Endodermal cell (in vitro differentiated cells): ENCODE data around the gene CWC22. TPM values are rescaled to one million over a fixed set of nuclear protein-coding genes. Genes with fewer than 3 reads are reported as not detected.

Source experiments
- DNase-seq: peaks from one replicate; pipeline ENCODE4 v3.0.0-alpha.2; 2017
- H3K27ac ChIP-seq: 2 replicates; pipeline ENCODE4 v1.5.1; 2013; ENCODE audit warnings: mild to moderate bottlenecking, low read depth, low read length, moderate library complexity
- H3K27me3 ChIP-seq: 2 replicates; pipeline ENCODE4 v1.6.1; 2013; ENCODE audit warnings: mild to moderate bottlenecking, low read length, moderate library complexity; ENCODE audit not compliant: insufficient read depth, control insufficient read depth, poor library complexity, severe bottlenecking
- H3K36me3 ChIP-seq: 2 replicates; pipeline ENCODE4 v1.7.0; 2013; ENCODE audit warnings: mild to moderate bottlenecking, low read length, moderate library complexity; ENCODE audit not compliant: control insufficient read depth, insufficient read depth
- H3K4me1 ChIP-seq: one replicate; pipeline ENCODE4 v1.7.0; 2013; ENCODE audit warnings: low read length; ENCODE audit not compliant: control insufficient read depth, insufficient read depth
- H3K4me3 ChIP-seq: 2 replicates; pipeline ENCODE4 v1.5.1; 2013; ENCODE audit warnings: mild to moderate bottlenecking, low read length, moderate library complexity
- H3K9ac ChIP-seq: 2 replicates; pipeline ENCODE4 v1.6.1; 2013; ENCODE audit warnings: mild to moderate bottlenecking, low read length, moderate library complexity; ENCODE audit not compliant: poor library complexity, severe bottlenecking; ENCODE audit errors: extremely low read depth
- H3K9me3 ChIP-seq: 2 replicates; pipeline ENCODE4 v1.6.1; 2013; ENCODE audit warnings: mild to moderate bottlenecking, low read length, moderate library complexity; ENCODE audit not compliant: control insufficient read depth
- H3K27ac Mint-ChIP-seq: 2 replicates; pipeline ENCODE4 v1.8.0; 2020; ENCODE audit warnings: mixed read lengths
- H3K27me3 Mint-ChIP-seq: 2 replicates; pipeline ENCODE4 v1.8.0; 2021; ENCODE audit warnings: mild to moderate bottlenecking, mixed read lengths; ENCODE audit not compliant: insufficient read depth
- H3K36me3 Mint-ChIP-seq: 2 replicates; pipeline ENCODE4 v1.8.0; 2020; ENCODE audit warnings: low read depth, mixed read lengths
- H3K4me1 Mint-ChIP-seq: 2 replicates; pipeline ENCODE4 v1.8.0; 2020; ENCODE audit warnings: mixed read lengths
- H3K4me3 Mint-ChIP-seq: 2 replicates; pipeline ENCODE4 v1.8.0; 2020; ENCODE audit warnings: mild to moderate bottlenecking, moderate library complexity, mixed read lengths
- H3K9me3 Mint-ChIP-seq: 2 replicates; pipeline ENCODE4 v1.8.0; 2020; ENCODE audit warnings: mild to moderate bottlenecking, mixed read lengths
- WGBS, 2 experiments: methylation state at CpG; one replicate each; pipeline versions ENCODE4 v1.1.5 to v1.1.7; 2013; ENCODE audit warnings: missing lambda C conversion rate in 2 of 2, mixed read lengths in 1 of 2; ENCODE audit not compliant: insufficient coverage in 1 of 2, insufficient read length in 1 of 2; 5-methylcytosine and 5-hydroxymethylcytosine counted together
- total RNA-seq, 2 donors: library from RNA; stranded (reverse); fragmentation: NEBNext Ultra II Directional in 1 of 2; extraction: Animal tissue kit (Norgen Biotek cat#: 25700) in 1 of 2; gene quantifications; 2 replicates in 1 of 2; 3 replicates in 1 of 2; pipeline ENCODE4 v1.2.1, GENCODE V29; 2021
- TF ChIP-seq, protein P1 (sequence below): fragments of 200-600 bp; sonication (generic); conservative IDR thresholded peaks from 2 replicates; pipeline ENCODE4 v1.5.0; 2021; ENCODE audit warnings: antibody characterized with exemption, mild to moderate bottlenecking

Gene CWC22
- total RNA-seq, 2 donors from 2014 or later, result 33.4 to 43.5 TPM

DNA sequence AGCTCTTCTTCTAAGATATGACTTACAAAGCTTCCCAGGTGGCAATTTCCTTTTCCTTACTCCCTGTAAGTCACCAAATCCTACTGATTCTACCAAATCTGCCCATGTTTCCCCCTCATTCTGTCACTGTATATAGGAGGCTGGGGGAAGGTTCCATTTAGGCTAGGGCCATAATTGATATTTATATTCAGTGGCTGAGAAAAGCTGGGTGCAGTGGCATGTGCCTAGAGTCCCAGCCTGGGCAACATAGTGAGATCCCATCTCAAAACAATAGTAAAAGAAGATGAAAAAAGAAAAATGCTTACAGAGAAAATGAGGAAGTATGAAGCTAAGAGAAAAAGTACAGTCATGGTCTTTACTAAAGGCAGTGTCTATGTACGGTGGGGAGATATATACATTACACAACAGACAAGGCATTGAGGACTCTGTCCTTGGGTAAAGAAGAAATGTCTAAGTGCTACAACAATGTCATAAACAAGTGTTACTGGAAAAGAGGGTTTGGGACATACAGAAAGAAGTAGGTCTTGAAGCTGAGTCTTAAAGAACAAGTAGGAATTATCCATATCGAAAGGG is 4.8 kb downstream of the CWC22 start:
- Histone ChIP-seq H3K27ac (no peak overlapping the region), H3K4me3 (no peak overlapping the region), H3K9me3 (no peaks in the 10 kb centered on the region), H3K4me1 (no peaks in the 10 kb centered on the region), H3K9ac (no peak overlapping the region), H3K36me3 (peaks cover 15% of the 10 kb centered on the region), H3K27me3 (no peaks in the 10 kb centered on the region)
- Mint-ChIP-seq H3K27ac (no peak overlapping the region), H3K36me3 (peaks cover 19% of the 10 kb centered on the region), H3K4me3 (no peak overlapping the region), H3K27me3 (no peaks in the 10 kb centered on the region), H3K4me1 (peaks cover 15% of the 10 kb centered on the region), H3K9me3 (no peaks in the 10 kb centered on the region)
- WGBS, 2 experiments, result 95 to 98% methylated on average over 2 of the region's 2 CpGs
- no peak for DNase-seq
- TF ChIP-seq, protein P1, sequence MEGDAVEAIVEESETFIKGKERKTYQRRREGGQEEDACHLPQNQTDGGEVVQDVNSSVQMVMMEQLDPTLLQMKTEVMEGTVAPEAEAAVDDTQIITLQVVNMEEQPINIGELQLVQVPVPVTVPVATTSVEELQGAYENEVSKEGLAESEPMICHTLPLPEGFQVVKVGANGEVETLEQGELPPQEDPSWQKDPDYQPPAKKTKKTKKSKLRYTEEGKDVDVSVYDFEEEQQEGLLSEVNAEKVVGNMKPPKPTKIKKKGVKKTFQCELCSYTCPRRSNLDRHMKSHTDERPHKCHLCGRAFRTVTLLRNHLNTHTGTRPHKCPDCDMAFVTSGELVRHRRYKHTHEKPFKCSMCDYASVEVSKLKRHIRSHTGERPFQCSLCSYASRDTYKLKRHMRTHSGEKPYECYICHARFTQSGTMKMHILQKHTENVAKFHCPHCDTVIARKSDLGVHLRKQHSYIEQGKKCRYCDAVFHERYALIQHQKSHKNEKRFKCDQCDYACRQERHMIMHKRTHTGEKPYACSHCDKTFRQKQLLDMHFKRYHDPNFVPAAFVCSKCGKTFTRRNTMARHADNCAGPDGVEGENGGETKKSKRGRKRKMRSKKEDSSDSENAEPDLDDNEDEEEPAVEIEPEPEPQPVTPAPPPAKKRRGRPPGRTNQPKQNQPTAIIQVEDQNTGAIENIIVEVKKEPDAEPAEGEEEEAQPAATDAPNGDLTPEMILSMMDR, result no peak

DNA sequence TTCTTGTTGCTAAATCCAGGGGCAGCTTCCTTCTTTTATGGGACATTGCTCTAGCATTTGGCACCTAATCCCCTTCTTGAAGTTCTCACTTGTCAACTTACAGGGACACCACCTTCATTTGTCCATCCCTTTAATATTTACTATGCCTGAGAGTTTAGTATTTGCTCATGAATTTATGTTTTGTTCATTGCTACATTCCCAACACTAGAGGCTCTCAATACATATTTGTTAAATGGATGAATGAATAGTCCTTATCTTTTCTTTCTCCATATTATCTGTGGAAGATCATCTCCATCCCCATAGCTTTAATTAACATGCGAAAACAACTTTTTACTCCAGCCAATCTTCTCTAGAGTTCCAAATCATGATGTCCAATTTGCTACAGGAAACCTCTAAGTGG is 5.4 kb downstream of the CWC22 start:
- Histone ChIP-seq H3K4me3 (no peak overlapping the region), H3K9me3 (no peaks in the 10 kb centered on the region), H3K9ac (no peak overlapping the region), H3K4me1 (no peaks in the 10 kb centered on the region), H3K36me3 (peaks cover 15% of the 10 kb centered on the region), H3K27ac (no peak overlapping the region), H3K27me3 (no peaks in the 10 kb centered on the region)
- WGBS, 2 experiments, result 96 to 100% methylated on average over 1 of the region's 1 CpG
- TF ChIP-seq, protein P1, result no peak
- Mint-ChIP-seq H3K9me3 (no peaks in the 10 kb centered on the region), H3K27me3 (no peaks in the 10 kb centered on the region), H3K36me3 (peaks cover 19% of the 10 kb centered on the region), H3K27ac (no peak overlapping the region), H3K4me3 (no peak overlapping the region), H3K4me1 (peaks cover 17% of the 10 kb centered on the region)
- no peak for DNase-seq

DNA sequence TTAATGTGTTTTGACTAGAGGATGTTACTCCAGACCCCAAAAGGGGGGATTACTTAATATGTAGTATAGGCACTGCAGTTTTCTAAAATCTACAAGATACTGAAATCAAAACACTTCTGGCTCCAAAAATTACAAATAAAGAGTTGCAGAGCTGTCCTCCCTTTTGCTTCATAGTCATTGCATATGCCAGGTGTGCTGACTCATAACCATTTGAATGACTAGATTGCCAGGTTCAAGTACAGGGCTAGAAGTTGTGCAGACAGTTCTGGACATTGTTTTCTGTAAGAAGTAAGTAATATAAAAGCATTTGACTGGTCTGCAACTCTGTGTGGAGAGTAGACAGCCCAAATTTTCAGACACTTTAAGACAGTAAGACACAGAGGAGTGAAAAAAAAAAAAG is 6.7 kb downstream of the CWC22 start:
- no peaks in the 10 kb centered on the region for H3K9me3 Mint-ChIP-seq
- Histone ChIP-seq H3K27me3 (no peaks in the 10 kb centered on the region), H3K9me3 (no peaks in the 10 kb centered on the region), H3K4me1 (no peaks in the 10 kb centered on the region), H3K27ac (no peak overlapping the region), H3K4me3 (no peak overlapping the region), H3K9ac (no peak overlapping the region), H3K36me3 (peaks cover 15% of the 10 kb centered on the region)
- H3K27me3 Mint-ChIP-seq, result no peaks in the 10 kb centered on the region
- peak overlapping the region; percentile 48 for H3K27ac Mint-ChIP-seq
- H3K4me3 Mint-ChIP-seq, result no peak overlapping the region
- peaks cover 19% of the 10 kb centered on the region for H3K36me3 Mint-ChIP-seq
- peaks cover 25% of the 10 kb centered on the region for H3K4me1 Mint-ChIP-seq
- DNase-seq, result no peak
- TF ChIP-seq, protein P1, result no peak
